ENCODE results near the gene EGFR. TPM values are rescaled to one million over a fixed set of nuclear protein-coding genes. Genes with fewer than 3 reads are reported as not detected.

The EGFR gene
- total RNA-seq, 4 donors from 2014 or later, result 79.3 to 125 (median 110) TPM

DNA sequence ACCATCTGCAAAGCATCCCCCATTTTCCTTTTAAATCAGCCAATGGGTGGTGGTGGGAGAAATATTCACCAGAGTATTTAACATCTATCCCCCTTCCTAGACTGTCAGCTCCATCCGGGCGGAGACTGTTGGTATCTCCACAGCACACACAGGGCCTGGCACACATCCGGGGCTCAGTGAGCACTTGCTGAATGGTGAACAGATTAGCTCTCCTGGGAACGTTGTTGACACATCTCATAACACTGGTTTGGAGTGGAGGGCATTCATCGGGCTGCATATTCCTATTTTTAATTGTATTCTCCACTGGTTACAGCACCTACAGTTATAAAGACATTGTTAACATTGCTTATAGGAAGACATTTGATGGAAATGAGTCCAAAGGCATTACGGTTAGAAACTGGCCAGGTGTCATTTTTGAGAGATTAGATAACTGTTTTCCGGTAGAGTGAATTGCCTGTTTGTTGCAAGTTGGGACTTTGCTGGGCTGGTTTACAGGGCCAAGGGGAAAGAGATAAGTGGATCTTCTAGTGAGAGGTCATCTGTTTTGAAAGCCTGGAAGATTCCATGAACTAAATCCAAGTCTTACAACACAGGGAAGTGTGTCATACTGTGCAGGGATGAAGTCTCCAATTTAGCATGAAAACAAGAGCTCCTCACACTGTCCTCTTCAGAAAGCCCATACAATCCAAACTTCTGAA is 101.8 kb downstream of the EGFR start:
- peaks cover 34 to 44% (median 40%) of the 10 kb centered on the region in 4 donors for H3K4me1 ChIP-seq
- peak; percentile 88 for DNase-seq (ENCODE audit: extremely low spot score)
- H3K4me3 ChIP-seq, result no peak overlapping the region
- H3K27me3 ChIP-seq, result no peaks in the 10 kb centered on the region
- H3K36me3 ChIP-seq, result no peaks in the 10 kb centered on the region
- 81% methylated on average over 7 of the region's 7 CpGs for WGBS
- no peaks in the 10 kb centered on the region for H3K9me3 ChIP-seq
- TF ChIP-seq, protein P1, sequence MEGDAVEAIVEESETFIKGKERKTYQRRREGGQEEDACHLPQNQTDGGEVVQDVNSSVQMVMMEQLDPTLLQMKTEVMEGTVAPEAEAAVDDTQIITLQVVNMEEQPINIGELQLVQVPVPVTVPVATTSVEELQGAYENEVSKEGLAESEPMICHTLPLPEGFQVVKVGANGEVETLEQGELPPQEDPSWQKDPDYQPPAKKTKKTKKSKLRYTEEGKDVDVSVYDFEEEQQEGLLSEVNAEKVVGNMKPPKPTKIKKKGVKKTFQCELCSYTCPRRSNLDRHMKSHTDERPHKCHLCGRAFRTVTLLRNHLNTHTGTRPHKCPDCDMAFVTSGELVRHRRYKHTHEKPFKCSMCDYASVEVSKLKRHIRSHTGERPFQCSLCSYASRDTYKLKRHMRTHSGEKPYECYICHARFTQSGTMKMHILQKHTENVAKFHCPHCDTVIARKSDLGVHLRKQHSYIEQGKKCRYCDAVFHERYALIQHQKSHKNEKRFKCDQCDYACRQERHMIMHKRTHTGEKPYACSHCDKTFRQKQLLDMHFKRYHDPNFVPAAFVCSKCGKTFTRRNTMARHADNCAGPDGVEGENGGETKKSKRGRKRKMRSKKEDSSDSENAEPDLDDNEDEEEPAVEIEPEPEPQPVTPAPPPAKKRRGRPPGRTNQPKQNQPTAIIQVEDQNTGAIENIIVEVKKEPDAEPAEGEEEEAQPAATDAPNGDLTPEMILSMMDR (IDR thresholded peaks at IDR 0.05), result no peak
- peak; percentile 13 to 47 for TF ChIP-seq POLR2AphosphoS5 (IDR thresholded peaks at IDR 0.05)
- intact Hi-C loops (cut with DNase I), result no loop called here
- peak overlapping the region; percentile 59 to 65 (median 60) for H3K27ac ChIP-seq (replicated peaks in 1 of 4)

DNA sequence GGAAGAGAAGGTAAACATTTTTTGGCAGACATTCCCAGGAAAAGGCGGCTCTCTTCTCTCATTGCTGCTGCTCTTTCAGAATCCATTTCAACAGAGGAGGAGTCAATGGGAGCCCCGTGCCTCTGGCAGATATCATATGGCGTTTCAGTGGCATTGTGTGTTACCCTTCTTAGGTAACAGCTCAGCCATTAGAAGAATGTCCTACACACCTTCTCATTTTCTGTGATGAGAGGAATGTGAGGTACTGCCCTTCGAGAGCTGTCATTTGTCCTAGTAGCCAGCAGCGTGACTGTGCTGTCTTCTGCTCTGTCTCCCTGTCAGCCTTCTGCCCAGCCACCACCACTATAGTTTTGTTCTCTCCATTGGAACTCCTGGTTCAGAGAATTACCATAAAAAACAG is 102.4 kb downstream of the EGFR start:
- H3K36me3 ChIP-seq, result no peaks in the 10 kb centered on the region
- no peaks in the 10 kb centered on the region for H3K9me3 ChIP-seq
- 94% methylated on average over 5 of the region's 5 CpGs for WGBS
- H3K27ac ChIP-seq (replicated peaks in 1 of 4), result peak overlapping the region; percentile 59 to 65 (median 60)
- peaks cover 40 to 50% (median 45%) of the 10 kb centered on the region in 4 donors for H3K4me1 ChIP-seq
- H3K27me3 ChIP-seq, result no peaks in the 10 kb centered on the region
- intact Hi-C loops (cut with DNase I), result no loop called here
- no peak overlapping the region for H3K4me3 ChIP-seq
- TF ChIP-seq EP300 (IDR thresholded peaks at IDR 0.05) (no peak), POLR2A (IDR thresholded peaks at IDR 0.05; ENCODE audit: low read depth) (no peak), POLR2AphosphoS5 (IDR thresholded peaks at IDR 0.05) (no peak)
- peak; percentile 47 for DNase-seq (ENCODE audit: extremely low spot score)

DNA sequence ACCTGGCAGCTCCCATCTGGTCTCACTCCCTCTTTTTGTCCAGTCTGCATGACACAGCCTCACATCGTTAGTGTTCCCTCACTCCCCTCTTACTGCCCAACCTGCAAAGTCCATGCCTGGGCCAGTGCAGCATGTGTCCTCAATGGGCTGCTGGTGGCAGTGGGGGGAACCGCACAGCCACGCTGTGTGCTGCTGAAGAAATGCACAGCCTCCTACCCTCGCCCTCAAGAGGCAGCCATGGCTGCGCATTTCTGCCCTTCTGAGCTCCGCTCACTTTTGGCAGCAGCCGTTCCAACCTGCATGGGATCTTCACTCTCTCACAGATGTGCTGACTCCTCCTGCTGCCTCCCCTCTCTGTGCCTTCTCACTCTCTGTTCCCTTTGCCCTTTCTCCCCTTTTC is 103.4 kb downstream of the EGFR start:
- Histone ChIP-seq H3K27me3 (no peaks in the 10 kb centered on the region), H3K4me3 (no peak overlapping the region), H3K9me3 (no peaks in the 10 kb centered on the region), H3K36me3 (no peaks in the 10 kb centered on the region), H3K27ac (replicated peaks in 1 of 4) (peak overlapping the region; percentile 59 to 65 (median 60)), H3K4me1 (peaks cover 48 to 58% (median 55%) of the 10 kb centered on the region in 4 donors)
- TF ChIP-seq POLR2AphosphoS5 (IDR thresholded peaks at IDR 0.05) (no peak), EP300 (IDR thresholded peaks at IDR 0.05) (no peak), POLR2A (IDR thresholded peaks at IDR 0.05; ENCODE audit: low read depth) (no peak)
- TF ChIP-seq, protein P1 (IDR thresholded peaks at IDR 0.05), result no peak
- intact Hi-C loops (cut with DNase I), result no loop called here
- 79% methylated on average over 7 of the region's 7 CpGs for WGBS
- no peak for DNase-seq (ENCODE audit: extremely low spot score)

DNA sequence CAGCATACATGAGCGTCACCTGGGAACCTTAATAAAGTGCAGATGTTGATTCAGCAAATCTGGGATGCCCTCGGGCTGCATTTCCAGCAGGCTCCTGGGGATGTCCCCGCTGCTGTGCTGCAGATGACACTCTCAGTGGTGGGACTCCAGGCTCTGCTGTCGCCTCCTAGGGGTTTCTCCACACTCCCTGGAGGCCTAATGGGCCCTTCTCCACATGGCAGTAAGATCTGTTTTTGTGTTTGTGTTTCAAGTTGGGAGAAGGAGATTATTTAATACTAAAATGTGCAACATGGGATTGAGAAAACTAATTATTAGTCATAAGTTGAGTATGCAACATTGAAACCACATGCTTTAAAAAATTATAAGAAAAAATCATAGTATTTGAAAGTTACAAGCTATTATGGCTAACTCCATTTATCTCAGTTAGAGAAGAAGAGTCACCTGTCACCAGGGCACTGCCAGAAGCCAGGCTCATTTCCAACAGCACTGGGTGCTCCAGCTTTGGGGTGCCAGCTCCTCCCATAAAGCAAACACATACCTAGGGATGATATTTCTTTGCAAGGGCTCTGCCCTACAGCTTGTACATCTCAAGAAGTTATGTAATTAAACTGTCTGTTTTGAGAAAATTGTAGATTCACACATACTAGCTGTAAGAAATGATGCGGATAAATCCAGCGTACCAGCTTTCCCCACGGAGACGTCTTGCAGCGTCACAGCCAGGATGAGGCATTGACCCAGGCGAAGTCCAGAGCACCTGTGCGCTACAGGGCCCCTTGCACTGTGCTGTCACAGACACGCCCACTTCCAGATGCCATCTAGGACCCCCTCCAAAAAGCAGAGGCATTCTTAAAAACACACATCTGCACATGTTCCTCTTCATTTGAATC is 106.4 kb downstream of the EGFR start:
- H3K27ac ChIP-seq (replicated peaks in 1 of 4), result peak overlapping the region; percentile 73 to 94 (median 88)
- H3K36me3 ChIP-seq, result no peaks in the 10 kb centered on the region
- peak; percentile 90 for DNase-seq (ENCODE audit: extremely low spot score)
- TF ChIP-seq EP300 (IDR thresholded peaks at IDR 0.05), result no peak
- TF ChIP-seq, protein P1 (IDR thresholded peaks at IDR 0.05), result no peak
- TF ChIP-seq POLR2A (IDR thresholded peaks at IDR 0.05; ENCODE audit: low read depth), result no peak
- TF ChIP-seq POLR2AphosphoS5 (IDR thresholded peaks at IDR 0.05), result peak in 1 of 2 donors; percentile 51
- intact Hi-C loops (cut with DNase I), result loop anchor here (5.0 kb wide), 1 partner anchor 38 kb away; no protein-coding TSS in a partner anchor
- WGBS, result 82% methylated on average over 12 of the region's 12 CpGs
- no peaks in the 10 kb centered on the region for H3K9me3 ChIP-seq
- no peaks in the 10 kb centered on the region for H3K27me3 ChIP-seq
- H3K4me3 ChIP-seq, result no peak overlapping the region
- H3K4me1 ChIP-seq, result peaks cover 69 to 82% (median 80%) of the 10 kb centered on the region in 4 donors

DNA sequence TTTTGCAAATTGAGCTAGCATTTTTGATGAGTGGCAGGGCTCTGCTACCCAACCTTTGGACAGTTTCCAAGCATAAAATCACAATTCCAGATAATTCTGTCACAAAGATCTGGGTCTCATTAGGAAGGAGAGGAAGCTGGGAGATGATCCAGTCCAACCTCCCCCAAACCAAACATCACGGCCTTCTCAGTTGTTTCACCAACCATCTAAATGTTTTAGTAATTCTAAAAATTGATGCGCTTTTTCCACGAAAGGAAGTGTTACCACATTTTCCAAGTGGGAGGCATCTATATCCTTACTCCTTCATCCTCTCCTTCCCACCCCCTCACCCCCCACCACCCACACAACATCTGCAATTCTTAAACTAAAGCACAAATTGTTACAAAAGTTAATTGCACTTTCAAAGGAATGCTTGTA is 108.3 kb downstream of the EGFR start:
- no peaks in the 10 kb centered on the region for H3K36me3 ChIP-seq
- TF ChIP-seq EP300 (IDR thresholded peaks at IDR 0.05), result no peak
- TF ChIP-seq POLR2AphosphoS5 (IDR thresholded peaks at IDR 0.05), result no peak
- TF ChIP-seq POLR2A (IDR thresholded peaks at IDR 0.05; ENCODE audit: low read depth), result no peak
- TF ChIP-seq, protein P1 (IDR thresholded peaks at IDR 0.05), result no peak
- H3K27ac ChIP-seq (replicated peaks in 1 of 4), result peak overlapping the region; percentile 87 to 94 (median 90)
- H3K27me3 ChIP-seq, result no peaks in the 10 kb centered on the region
- intact Hi-C loops (cut with DNase I), result loop anchor here (5.0 kb wide), 1 partner anchor 40 kb away; no protein-coding TSS in a partner anchor
- peaks cover 68 to 85% (median 82%) of the 10 kb centered on the region in 4 donors for H3K4me1 ChIP-seq
- H3K9me3 ChIP-seq, result no peaks in the 10 kb centered on the region
- 51% methylated on average over 3 of the region's 3 CpGs for WGBS
- peak; percentile 74 for DNase-seq (ENCODE audit: extremely low spot score)
- no peak overlapping the region for H3K4me3 ChIP-seq

Measured in esophagus muscularis mucosa (tissue), 4 donors.